Uterus (tissue), 4 donors: ENCODE results near the gene FOXN1. TPM values are rescaled to one million over a fixed set of nuclear protein-coding genes. Genes with fewer than 3 reads are reported as not detected.

Experiments
- DNase-seq, 2 donors: peaks; one replicate each; pipeline ENCODE4 v3.0.0-alpha.2; 2019 to 2020
- H3K27ac ChIP-seq, 2 donors: fragments of 200-600 bp; sonication (generic); 1 replicate in 1 of 2; 2 replicates in 1 of 2; pipeline ENCODE4 v1.5.1; 2016 to 2018
- H3K27me3 ChIP-seq, 2 donors: fragments of 200-600 bp; sonication (generic); one replicate each; pipeline ENCODE4 v1.5.1; 2018 to 2019; ENCODE audit warnings: control low read depth in 1 of 2
- H3K36me3 ChIP-seq, 2 donors: fragments of 200-600 bp; sonication (generic); one replicate each; pipeline ENCODE4 v1.5.1; 2019; ENCODE audit warnings: control low read depth in 1 of 2
- H3K4me1 ChIP-seq, 2 donors: fragments of 200-600 bp; sonication (generic); one replicate each; pipeline ENCODE4 v1.5.1; 2018 to 2019; ENCODE audit warnings: control low read depth in 1 of 2
- H3K4me3 ChIP-seq, 2 donors: fragments of 200-600 bp; sonication (generic); 1 replicate in 1 of 2; 2 replicates in 1 of 2; pipeline ENCODE4 v1.5.1; 2018 to 2019; ENCODE audit warnings: mild to moderate bottlenecking in 1 of 2
- H3K9me3 ChIP-seq, 2 donors: fragments of 200-600 bp; sonication (generic); one replicate each; pipeline ENCODE4 v1.5.1; 2019; ENCODE audit warnings: control low read depth in 1 of 2
- CTCF ChIP-seq, 4 experiments: fragments of 200-600 bp in 2 of 4; fragments of 450-650 bp in 2 of 4; sonication (generic) in 2 of 4; IDR thresholded peaks; one replicate each; pipeline ENCODE4 v1.5.1; 2016 to 2019; ENCODE audit warnings: antibody characterized with exemption in 4 of 4, mild to moderate bottlenecking in 2 of 4, moderate library complexity in 1 of 4
- POLR2A ChIP-seq, 2 donors: fragments of 450-650 bp; IDR thresholded peaks; one replicate each; pipeline ENCODE4 v1.6.1; 2016; ENCODE audit warnings: antibody characterized with exemption in 2 of 2, mild to moderate bottlenecking in 1 of 2, moderate library complexity in 1 of 2
- intact Hi-C: fragments of 100-400 bp; cut with DNase I; formaldehyde crosslinking; loops from one replicate; pipeline ENCODE4 v1.15.1; 2023; ENCODE audit warnings: low total_unique reads
- total RNA-seq, 4 donors: library from RNA; depleted of rRNA in 3 of 4; stranded (reverse); fragments of >200 nt in 3 of 4; gene quantifications; one replicate each; pipeline versions ENCODE4 v1.1.0 to v1.2.4, GENCODE V29; 2014 to 2023
- donor health status: DM: yes; HTN: yes; CAD: no.

Gene FOXN1
- total RNA-seq, 4 donors from 2014 or later, result not detected

- peak; percentile 96 for DNase-seq
- H3K27ac ChIP-seq, result peak within 1 kb of the TSS; percentile 5 to 66
Observed at GRCh38 chr17:28576758-28577465, 70.8 kb downstream of the FOXN1 start, which contains the start of gene ALDOC. ALDOC (minus strand) TSS chr17:28576895; CDS start chr17:28575532, 1,363 bp downstream.

GRCh38 chr17:28577466-28577824, 71.3 kb downstream of the FOXN1 start:
- Histone ChIP-seq H3K27me3 (no peaks in the 10 kb centered on the region), H3K27ac (no peak overlapping the region), H3K4me1 (peaks cover 2 to 4% of the 10 kb centered on the region in 2 donors), H3K9me3 (no peaks in the 10 kb centered on the region), H3K36me3 (no peaks in the 10 kb centered on the region), H3K4me3 (no peak overlapping the region)
- DNase-seq, result no peak
- no peak for TF ChIP-seq POLR2A (IDR thresholded peaks at IDR 0.05)
- no peak for TF ChIP-seq CTCF (IDR thresholded peaks at IDR 0.05)
- intact Hi-C loops, result no loop called here

More at GRCh38 chr17:28576758-28577465, 70.8 kb downstream of the FOXN1 start, which contains the start of gene ALDOC:
- no peaks in the 10 kb centered on the region for H3K27me3 ChIP-seq
- TF ChIP-seq POLR2A (IDR thresholded peaks at IDR 0.05), result peak; percentile 88 to 93
- TF ChIP-seq CTCF (IDR thresholded peaks at IDR 0.05), result no peak
- peaks cover 4% of the 10 kb centered on the region in 2 donors for H3K4me1 ChIP-seq
- intact Hi-C loops, result no loop called here
- H3K36me3 ChIP-seq, result no peaks in the 10 kb centered on the region
- no peaks in the 10 kb centered on the region for H3K9me3 ChIP-seq
- H3K4me3 ChIP-seq, result peak within 1 kb of the TSS; percentile 8 to 30

GRCh38 chr17:28578246-28579195, 72.4 kb downstream of the FOXN1 start:
- DNase-seq, result no peak
- no peaks in the 10 kb centered on the region for H3K27me3 ChIP-seq
- H3K36me3 ChIP-seq, result no peaks in the 10 kb centered on the region
- peaks cover 0 to 4% of the 10 kb centered on the region in 2 donors for H3K4me1 ChIP-seq
- H3K27ac ChIP-seq, result no peak overlapping the region
- intact Hi-C loops, result no loop called here
- TF ChIP-seq CTCF (IDR thresholded peaks at IDR 0.05), result no peak
- TF ChIP-seq POLR2A (IDR thresholded peaks at IDR 0.05), result no peak
- no peak overlapping the region for H3K4me3 ChIP-seq
- H3K9me3 ChIP-seq, result no peaks in the 10 kb centered on the region

GRCh38 chr17:28579526-28579925, 73.4 kb downstream of the FOXN1 start:
- no peak for DNase-seq
- H3K9me3 ChIP-seq, result no peaks in the 10 kb centered on the region
- TF ChIP-seq CTCF (IDR thresholded peaks at IDR 0.05) (no peak), POLR2A (IDR thresholded peaks at IDR 0.05) (no peak)
- intact Hi-C loops, result no loop called here
- no peaks in the 10 kb centered on the region for H3K27me3 ChIP-seq
- H3K4me3 ChIP-seq, result no peak overlapping the region
- no peak overlapping the region for H3K27ac ChIP-seq
- peaks cover 0 to 4% of the 10 kb centered on the region in 2 donors for H3K4me1 ChIP-seq
- no peaks in the 10 kb centered on the region for H3K36me3 ChIP-seq

- no peak for TF ChIP-seq POLR2A (IDR thresholded peaks at IDR 0.05)
- no peak for TF ChIP-seq CTCF (IDR thresholded peaks at IDR 0.05)
- Histone ChIP-seq H3K27me3 (no peaks in the 10 kb centered on the region), H3K36me3 (no peaks in the 10 kb centered on the region), H3K4me3 (no peak overlapping the region), H3K9me3 (no peaks in the 10 kb centered on the region), H3K4me1 (peaks cover 0 to 4% of the 10 kb centered on the region in 2 donors), H3K27ac (no peak overlapping the region)
- intact Hi-C loops, result no loop called here
- DNase-seq, result no peak
Observed at GRCh38 chr17:28580959-28581358, 74.8 kb downstream of the FOXN1 start.
